CD4-positive, alpha-beta T cell treated with Interleukin-1 beta for 1 hour (primary cell): ENCODE measurements around the gene NLGN1.
"Not testable (repeated sequence)": the region's sequence is repeated elsewhere in the genome, so short reads cannot be mapped to it uniquely, and the experiment has no call there.

Source experiments
- DNase-seq, 2 donors: peaks; one replicate each; pipeline ENCODE4 v3.0.0-alpha.2; 2020 to 2022

The NLGN1 gene

DNA sequence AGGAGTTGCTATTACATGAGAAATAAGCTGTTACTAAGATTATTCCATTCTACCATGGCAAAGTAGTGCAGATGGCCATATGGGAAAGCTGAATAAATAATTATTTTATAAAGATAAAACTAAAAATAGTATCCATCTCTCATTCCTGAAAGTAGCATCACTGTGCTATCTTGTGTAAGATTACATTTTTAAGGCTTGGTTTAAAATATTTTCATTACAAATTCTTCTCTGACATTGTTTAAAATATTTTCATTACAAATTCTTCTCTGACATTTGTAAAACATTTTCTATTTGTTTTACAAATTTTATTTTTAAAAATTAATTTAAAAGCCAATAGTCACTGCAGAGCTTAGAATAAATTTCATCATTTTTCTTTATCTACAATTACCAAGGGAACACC lies 796.1 kb downstream of the NLGN1 start:
- no peak for DNase-seq

DNA sequence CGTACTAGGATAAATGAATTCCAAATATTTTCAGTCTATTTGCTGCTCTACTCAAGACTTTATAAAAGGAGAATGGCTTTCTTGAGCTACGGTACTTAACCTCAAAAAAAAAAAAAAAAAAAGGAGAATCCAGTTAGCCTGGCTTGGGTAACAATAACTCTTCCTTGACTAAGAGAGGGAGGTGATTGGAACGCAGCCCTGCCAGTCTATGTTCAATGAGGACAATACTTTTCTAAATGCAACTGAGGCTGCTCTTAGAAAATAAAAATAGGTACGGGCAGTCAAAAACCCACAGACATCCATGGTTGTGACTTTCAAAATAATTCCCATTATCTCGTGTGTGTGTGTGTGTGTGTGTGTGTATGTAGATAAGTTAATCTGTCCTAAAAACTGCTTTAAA lies 799.9 kb downstream of the NLGN1 start:
- no peak for DNase-seq

DNA sequence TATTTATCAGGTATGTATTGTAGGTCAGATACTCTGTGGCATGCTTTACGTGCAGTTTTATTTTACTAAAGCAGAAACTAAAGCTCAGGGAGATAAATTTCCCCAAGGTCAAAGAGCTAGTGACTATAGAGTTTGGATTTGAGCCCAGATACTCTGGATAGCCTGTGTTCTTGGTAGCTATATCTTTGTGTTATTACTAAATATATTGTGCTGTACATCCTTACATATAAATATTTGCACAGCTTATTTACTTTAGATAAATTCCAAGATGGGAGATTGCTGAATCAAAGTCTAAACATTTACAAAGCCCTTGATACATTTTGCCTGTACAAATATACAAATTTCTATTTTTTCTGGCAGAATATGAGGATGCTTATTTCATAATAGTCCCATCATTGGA lies 800.7 kb downstream of the NLGN1 start:
- DNase-seq = no peak

DNA sequence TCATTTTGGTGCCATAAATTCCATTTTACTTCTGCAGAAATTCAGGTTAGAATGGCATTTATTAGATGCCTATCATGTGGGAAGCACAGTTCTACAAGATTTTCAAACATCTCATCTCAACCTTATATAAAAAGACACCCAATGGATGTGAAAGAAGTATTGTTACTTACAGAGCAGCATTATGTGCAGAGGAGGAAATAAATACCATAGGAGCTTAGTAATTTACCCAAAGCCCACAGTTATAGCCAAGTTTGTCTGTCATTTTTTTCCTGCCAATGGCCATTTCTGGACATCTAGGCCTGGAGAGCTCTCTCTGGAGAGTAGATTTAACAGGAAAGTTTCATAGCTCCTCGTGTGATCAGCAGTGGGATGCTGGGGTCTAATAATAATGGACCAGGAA lies 802.2 kb downstream of the NLGN1 start:
- DNase-seq = no peak

DNA sequence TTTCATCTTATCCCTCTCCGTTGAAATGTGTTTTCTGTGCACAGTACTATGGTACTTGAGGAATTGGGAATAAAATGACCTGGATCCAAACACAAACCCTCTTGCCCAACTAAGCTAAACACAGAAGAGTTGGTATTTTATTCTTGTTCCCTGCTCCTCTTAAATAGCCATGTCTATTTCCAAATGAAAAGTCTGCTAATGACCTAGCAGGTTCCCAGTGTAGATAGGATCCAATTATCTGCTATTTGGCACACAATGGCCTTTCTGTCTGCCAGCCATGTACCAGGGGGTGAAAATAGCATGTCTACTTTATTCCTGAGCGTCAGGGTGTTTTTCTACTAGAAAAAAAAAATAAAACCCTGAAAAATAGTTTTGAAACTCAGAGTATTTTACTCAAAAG lies 804.6 kb downstream of the NLGN1 start:
- no peak for DNase-seq

DNA sequence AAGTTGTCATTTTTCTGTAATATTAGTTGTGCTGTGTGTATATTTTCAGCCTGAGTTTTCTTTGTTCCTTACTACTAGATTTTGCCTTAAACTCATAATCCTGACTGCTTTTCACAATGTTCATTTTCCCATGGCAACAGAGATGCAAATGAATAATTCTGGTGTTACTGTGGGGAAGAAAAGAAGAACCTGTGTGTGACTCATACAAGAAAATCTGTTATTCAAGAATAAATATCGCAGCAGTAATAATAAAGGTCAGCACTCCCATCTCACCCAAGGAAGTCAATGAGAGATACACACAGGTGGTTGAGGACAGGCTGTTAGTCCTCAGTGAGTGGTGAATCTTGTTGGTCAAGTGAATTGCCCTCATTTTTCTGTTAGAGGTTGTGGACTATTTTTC lies 805.0 kb downstream of the NLGN1 start:
- DNase-seq = no peak

DNA sequence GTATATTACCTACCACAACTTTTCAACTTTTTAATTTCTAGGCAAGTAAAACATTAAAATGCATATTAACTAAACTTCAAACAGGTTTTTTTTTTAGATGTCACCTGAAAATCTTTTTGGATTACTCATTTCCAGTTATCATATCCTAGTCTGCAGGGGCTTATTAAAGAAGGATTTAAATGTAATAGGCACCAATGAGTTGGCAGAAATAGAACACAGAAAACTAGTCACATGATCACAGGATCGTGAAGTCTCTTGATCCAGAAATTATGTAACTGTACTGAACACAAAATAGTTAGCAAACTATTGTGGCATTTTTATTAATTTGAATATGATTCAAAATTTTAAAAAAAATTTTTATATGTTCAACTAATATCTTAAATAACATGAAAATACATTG lies 807.2 kb downstream of the NLGN1 start:
- no peak for DNase-seq

DNA sequence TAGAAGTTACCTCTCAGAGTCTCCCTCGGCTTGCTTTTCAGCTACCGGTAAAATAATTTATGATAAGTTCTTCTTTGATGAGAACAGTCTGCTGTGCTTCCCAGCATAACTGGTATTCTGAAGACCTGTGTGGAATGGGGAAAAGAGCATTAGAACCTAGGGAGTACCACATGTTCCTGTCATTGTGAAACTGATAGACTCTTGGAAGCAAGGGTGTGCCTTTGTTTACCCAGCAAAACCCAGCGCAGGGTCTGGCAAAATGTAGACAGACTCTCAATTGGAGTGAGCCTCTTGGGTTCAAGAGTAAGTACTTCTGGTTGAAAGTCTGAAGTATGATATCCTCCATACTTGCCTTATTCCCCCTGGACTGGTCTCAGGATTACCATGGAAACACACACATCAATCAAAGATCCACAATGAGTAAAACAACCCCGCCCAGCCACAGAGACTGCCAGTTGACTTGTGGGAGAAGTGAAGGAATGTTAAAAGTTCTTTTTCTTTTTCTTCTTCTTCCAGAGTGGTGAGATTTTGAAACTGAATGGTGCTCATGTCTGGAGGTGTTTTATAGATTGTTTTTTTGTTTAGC lies 809.2 kb downstream of the NLGN1 start:
- no peak for DNase-seq

DNA sequence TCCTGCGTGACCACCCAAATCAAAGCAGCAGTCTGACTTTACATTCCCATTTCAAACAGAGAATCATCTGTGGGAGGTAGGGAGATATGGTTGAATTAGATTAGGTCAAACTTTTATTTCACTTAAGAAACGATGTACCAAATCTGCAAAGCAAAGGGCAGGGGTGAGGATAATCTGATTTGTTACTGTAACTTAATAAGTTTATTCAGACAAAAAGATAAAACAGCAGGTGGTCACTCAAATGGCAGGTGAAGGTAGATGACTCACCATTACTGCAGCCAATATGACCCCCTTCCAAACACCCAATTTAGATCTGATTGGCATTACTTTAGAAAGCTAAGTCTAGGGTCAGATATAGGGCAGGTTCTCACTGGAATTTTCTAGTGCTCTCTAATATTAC lies 810.6 kb downstream of the NLGN1 start:
- DNase-seq = no peak

DNA sequence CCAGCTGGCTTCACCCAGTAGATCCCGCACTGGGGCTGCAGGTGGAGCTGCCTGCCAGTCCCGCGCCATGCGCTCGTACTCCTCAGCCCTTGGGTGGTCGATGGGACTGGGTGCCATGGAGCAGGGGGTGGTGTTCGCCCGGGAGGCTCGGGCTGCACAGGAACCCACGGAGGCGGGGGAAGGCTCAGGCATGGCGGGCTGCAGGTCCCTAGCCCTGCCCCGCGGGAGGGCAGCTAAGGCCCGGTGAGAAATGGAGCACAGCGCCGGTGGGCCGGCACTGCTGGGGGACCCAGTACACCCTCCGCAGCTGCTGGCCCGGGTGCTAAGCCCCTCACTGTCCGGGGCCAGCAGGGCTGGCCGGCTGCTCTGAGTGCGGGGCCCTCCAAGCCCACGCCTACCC lies 814.4 kb downstream of the NLGN1 start:
- DNase-seq = not testable (repeated sequence)

DNA sequence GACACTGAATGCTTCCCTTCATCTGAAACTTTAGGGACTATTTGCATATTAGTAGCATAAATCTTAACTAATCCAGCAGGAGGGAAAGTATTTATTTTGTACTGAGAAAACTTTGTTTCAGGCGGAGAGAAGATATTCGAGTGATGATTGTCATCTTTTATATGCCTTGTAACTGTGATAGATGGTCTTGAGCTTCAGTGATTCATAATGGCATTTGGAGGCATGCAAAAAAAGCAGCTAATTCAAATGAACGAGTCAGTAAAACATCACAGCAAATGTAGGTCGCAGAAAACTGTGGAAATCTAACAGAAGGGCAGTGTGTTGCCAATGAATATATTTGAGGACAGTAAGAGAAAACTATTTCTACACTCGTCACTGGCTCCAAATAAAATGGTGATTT lies 817.9 kb downstream of the NLGN1 start:
- DNase-seq = no peak

DNA sequence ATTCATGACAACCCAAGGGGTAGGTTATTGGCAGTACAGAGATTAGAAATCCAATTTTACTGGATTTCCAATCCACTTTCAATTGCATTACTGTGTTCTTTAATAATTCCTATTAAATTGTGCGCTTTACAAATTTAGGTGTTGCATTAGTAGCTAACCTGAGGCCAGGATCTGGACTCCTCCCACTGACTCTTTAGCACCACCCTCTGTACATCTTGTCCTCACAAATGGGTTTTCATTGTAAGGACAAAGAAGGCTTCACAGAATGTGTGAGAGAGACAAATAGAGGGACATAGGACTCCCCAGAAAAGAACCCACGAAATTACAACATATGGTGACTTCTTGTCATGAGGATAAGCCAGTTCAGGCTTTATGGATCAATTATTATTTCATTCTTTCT lies 818.5 kb downstream of the NLGN1 start:
- no peak for DNase-seq

DNA sequence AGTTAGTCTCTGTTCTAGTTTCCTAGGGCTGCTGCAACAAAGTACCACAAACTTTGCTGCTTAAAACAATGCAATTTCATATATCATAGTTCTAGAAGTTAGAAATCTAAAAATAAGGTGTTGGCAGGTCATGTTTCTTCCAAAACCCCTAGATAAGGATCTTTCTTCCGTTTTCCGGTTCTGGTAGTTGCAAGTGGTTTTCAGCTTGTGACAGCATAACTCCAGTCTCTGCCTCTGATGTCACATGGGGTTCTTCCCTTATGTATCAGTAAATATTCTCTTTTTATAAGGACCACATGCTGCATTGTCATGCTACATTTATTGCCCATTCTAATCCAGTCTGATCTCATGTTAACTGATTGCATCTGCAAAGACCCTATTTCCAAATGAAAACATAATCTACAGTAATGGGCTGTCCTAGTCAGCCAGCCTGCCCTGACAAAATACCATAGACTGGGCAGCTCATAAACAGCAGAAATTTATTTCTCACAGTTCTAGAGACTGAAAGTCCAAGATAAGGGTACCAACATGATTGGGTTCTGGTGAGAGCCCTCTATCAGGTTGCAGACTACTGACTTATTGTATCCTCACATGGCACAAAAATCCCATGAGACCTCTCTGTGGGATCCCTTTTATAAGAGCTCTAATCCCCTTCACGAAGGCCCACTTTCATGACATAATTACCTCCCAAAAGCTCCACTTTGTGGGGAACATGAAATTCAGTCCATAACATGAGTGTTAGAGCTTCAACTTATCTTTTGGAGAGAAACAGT lies 819.6 kb downstream of the NLGN1 start:
- DNase-seq = no peak

DNA sequence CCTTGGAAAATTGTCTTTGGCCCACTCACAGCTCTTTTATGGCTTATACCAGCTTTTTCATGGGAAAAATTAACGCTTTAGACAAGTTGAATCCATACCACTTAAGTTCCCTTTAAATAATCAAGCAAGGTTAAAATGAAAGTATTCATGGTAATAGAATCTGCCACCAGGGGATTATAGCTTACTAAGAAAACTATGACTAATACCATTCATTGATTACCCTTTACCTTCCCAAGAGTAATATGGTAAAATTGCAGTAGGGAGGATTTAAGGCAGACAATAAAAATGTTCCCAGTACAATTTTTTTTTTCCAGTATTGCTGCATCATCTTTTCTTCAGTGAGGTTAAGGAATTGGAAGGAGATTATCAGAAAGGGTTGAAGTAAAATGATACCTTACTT lies 820.5 kb downstream of the NLGN1 start:
- no peak for DNase-seq

DNA sequence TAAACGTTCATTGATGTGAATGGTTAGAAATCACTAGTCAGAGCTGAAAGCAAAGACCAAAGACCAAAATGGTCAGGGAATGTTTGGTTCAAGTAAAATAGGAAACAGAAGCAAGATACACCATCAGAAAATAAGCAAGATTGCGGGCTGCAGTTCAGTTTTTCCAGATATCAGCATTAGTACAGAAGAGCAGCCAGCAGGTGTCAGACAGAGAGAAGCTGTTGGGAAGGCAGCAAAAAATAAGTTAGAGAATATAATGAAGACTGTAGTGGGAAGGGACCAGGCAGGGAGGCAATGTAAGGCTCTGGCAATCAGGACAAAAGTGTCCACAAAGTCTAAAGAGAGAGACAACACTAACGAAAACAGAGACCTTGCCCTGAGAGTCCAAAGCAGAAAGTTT lies 822.2 kb downstream of the NLGN1 start:
- no peak for DNase-seq

DNA sequence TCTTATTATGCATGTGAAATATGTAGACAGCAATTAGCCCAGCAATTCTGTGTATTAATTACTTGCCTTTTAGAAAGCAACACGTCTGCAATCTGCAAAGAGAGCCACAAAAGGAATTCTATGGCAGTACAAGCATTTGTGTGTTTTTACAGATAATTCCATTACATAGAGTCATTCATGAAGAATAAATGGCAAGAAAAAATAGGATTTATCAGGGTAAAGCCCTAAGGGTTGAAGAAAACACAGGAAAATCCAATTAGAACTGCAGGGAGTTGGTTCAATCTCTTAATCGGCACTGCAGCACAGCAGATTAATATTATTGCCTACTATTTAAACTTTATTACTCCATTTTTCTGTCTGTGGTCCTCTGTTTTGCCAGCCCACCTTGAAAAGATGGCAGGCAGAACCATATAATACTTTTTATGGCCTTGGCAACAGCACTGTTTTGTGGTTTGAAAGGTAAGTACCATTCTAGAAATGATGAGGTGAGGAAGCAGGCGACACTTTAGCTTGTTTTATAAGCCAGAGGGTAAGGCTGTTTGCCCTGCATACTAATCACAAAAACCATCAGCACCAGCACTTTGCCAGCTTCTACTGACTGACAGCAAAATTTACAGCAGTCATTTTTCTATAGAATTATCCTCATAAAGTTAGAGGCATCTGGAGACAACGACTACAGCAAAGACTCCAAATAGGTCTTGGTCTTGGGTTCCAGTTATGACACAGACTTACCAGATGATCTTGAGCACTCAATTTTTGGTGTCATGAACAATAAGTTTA lies 823.4 kb downstream of the NLGN1 start:
- DNase-seq = no peak

DNA sequence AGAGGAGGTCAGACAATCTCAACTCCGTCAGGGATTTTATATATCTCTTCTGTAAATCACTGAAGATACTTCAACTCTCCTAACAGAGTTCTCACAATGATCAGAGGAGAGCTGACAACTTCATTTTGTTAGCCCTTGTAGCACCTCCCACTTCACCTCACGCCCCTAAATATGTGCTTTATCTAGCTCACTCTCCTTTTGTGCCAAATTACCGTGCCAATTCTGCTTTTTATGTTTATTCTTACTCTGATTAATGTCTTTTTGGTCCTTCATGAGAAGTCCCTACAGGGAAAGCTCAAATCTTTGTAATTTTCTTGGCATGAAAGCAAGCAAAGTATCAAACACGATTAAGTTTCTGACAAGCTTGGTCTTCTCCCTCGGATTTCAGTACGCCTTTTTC lies 825.5 kb downstream of the NLGN1 start:
- DNase-seq = no peak

DNA sequence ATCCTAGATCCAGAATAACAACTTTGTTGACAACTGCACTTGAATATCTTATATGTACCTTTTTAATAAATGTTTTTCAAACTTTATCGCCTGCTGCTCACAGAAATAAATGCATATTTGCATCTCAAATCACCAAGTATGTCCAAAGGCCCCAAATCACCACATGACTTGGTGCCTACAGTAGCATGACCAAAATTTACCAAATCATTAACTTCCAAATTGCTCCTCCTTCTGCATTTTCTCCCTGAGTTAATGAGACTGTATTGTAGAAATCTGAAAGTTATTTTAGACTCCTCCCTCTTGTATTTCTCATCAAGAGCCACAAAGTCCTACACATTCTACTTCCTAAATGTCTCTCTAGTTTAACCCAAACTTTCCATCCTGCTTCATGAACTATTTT lies 826.1 kb downstream of the NLGN1 start:
- DNase-seq = no peak

DNA sequence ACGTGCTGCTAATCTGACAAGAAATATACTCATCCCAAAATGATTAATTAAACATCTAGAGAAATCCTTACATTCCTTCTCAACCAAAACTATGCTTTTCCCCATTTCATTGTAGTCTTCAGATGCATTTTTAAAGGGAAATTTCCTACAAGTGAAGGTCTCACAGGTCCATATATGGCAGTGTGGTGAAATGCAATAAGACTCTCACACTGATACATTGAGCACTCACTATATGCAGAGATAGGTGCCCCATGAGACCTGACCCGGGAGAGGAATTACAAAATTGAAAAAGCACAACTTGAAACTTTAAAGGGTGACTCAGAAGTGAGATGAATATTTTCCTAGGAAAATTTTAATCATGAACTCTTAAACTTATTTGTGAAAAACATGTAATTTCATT lies 832.4 kb downstream of the NLGN1 start:
- DNase-seq = no peak

DNA sequence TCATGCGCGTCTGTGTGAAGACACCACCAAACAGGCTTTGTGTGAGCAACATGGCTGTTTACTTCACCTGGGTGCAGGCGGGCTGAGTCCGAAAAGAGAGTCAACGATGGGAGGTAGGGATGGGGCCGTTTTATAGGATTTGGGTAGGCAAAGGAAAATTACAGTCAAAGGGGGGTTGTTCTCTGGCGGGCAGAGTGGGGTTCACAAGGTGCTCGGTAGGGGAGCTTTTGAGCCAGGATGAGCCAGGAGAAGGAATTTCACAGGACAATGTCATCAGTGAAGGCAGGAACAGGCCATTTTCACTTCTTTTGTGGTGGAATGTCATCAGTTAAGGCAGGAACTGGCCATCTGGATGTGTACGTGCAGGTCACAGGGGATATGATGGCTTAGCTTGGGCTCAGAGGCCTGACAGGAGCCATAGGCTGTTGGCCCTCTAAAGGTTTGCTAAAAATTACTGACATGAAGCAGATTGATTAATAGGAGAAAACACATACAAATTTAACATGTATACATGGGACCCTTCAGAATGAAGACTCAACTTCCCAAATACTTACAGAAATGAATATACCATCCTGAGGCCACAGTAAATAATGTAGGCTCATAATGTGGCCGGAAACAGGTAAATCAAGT lies 834.6 kb downstream of the NLGN1 start:
- DNase-seq = not testable (repeated sequence)

DNA sequence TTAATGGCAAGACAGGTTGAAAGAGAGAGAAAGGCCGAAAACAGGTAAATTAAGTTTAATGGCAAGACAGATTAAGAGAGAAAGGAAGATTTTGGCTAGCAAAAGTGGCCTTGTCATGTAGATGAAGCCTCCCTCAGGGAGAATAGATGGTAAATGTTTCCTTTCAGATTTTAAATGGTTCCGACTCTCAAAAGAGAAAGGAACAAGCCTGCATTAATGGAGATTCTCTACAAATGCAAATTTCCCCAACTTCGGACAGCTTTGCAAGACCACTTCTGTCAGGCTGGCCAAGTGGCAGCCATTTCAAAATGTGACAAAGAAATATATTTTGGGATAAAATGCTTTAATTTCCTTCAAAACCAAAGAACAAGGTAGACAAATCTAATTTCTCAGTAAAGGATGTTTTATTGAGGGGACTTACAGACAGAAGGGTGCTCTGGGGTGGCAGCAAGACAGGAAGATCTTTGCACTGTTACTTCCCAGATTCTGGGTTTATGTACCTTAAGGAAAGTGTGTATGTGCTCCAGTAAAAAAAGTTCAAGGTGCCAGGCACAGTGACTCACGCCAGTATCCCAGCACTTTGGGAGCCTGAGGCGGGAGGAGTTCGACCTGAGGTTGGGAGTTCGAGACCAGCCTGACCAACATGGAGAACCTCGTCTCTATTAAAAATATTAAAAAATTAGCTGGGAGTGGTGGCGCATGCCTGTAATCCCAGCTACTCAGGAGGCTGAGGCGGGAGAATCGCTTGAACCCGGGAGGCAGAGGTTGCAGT lies 835.3 kb downstream of the NLGN1 start:
- no peak for DNase-seq

DNA sequence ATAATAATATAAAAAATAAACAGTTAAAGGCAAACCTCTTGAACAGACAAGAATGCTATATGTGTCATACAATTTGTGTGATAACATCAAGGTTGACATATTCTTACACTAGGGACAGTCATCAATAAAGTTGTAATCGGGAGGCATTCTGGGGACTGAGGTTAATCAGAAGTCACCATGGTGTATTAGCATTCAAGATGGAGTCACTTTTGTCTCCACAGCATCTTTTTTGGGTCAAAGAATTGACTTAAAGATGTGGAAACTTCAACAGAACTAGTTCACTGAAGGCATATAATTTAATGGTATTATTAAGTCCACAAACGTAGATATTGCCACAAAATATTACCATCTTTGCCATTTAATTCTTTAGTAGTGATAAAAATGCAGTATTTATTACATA lies 836.0 kb downstream of the NLGN1 start:
- DNase-seq = no peak
